Measurements from ENCODE around the gene DDRGK1. TPM values are rescaled to one million over a fixed set of nuclear protein-coding genes. Genes with fewer than 3 reads are reported as not detected.

DDRGK1 gene
- total and polyA plus RNA-seq, 2 experiments from 2014 or later = 92.9 to 154 TPM

GRCh38 chr20:3231116-3231515, 26.6 kb upstream of the DDRGK1 start:
- H2AFZ ChIP-seq = no peak overlapping the region
- no peaks in the 10 kb centered on the region for H3K4me1 ChIP-seq (ENCODE audit: insufficient read depth)
- H4K20me1 ChIP-seq (ENCODE audit: insufficient read depth, poor library complexity, severe bottlenecking) = no peaks in the 10 kb centered on the region
- no peak overlapping the region for H3K4me3 ChIP-seq
- no peaks in the 10 kb centered on the region for H3K79me2 ChIP-seq
- no peaks in the 10 kb centered on the region for H3K9me2 ChIP-seq (replicated peaks; ENCODE audit: insufficient read depth)
- H3K27me3 ChIP-seq = peaks cover 3% of the 10 kb centered on the region
- no peak overlapping the region for H3K4me2 ChIP-seq
- no peak overlapping the region for H3K27ac ChIP-seq
- DNase-seq (ENCODE audit: low spot score) = no peak
- no peaks in the 10 kb centered on the region for H3K36me3 ChIP-seq (replicated peaks; ENCODE audit: insufficient read depth, low read depth)
- H3K9me3 ChIP-seq (ENCODE audit: low read depth) = no peaks in the 10 kb centered on the region
- 96% methylated on average over 19 of the region's 21 CpGs for whole genome bisulfite sequencing (ENCODE audit: low lambda C conversion rate, missing lambda C conversion rate)
- no peak for TF ChIP-seq EZH2phosphoT487 (IDR thresholded peaks at IDR 0.05; ENCODE audit: low read depth, severe bottlenecking, unreplicated experiment)
- no peak for TF ChIP-seq CTCF (IDR thresholded peaks at IDR 0.05; ENCODE audit: poor library complexity)
- TF ChIP-seq EZH2 (IDR thresholded peaks at IDR 0.05; ENCODE audit: borderline replicate concordance) = no peak

DNA sequence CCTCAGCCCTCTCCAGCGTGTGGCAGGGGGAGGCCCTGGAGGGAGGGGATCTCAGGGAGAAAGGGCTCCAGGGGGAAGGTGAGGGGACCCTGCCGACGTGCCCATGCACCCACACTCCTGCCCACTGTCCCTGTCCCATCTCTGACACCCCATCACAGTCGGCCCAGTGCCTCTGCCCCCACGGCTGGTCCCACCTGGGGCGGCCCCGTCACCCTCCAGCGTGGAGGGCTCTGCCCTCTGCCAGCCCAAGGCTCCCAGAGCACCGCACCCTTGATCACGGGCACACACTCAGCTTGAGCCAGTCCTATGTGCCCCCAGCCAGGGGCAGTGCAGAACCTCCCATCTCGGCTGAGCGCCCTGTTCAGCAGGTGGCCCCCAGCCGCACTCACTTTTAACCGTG, 25.3 kb upstream of the DDRGK1 start:
- no peaks in the 10 kb centered on the region for H3K9me3 ChIP-seq (ENCODE audit: low read depth)
- WGBS (ENCODE audit: low lambda C conversion rate, missing lambda C conversion rate) = 93% methylated on average over 14 of the region's 14 CpGs
- TF ChIP-seq EZH2 (IDR thresholded peaks at IDR 0.05; ENCODE audit: borderline replicate concordance) (no peak), CTCF (IDR thresholded peaks at IDR 0.05; ENCODE audit: poor library complexity) (no peak), EZH2phosphoT487 (IDR thresholded peaks at IDR 0.05; ENCODE audit: low read depth, severe bottlenecking, unreplicated experiment) (no peak)

GRCh38 chr20:3229158-3229557, 24.7 kb upstream of the DDRGK1 start:
- TF ChIP-seq CTCF (IDR thresholded peaks at IDR 0.05; ENCODE audit: poor library complexity) (no peak), EZH2 (IDR thresholded peaks at IDR 0.05; ENCODE audit: borderline replicate concordance) (no peak), EZH2phosphoT487 (IDR thresholded peaks at IDR 0.05; ENCODE audit: low read depth, severe bottlenecking, unreplicated experiment) (no peak)
- WGBS (ENCODE audit: low lambda C conversion rate, missing lambda C conversion rate) = 95% methylated on average over 22 of the region's 22 CpGs
- no peaks in the 10 kb centered on the region for H4K20me1 ChIP-seq (ENCODE audit: insufficient read depth, poor library complexity, severe bottlenecking)
- H3K27ac ChIP-seq = no peak overlapping the region
- no peaks in the 10 kb centered on the region for H3K9me3 ChIP-seq (ENCODE audit: low read depth)
- H2AFZ ChIP-seq = no peak overlapping the region
- no peaks in the 10 kb centered on the region for H3K79me2 ChIP-seq
- H3K4me2 ChIP-seq = no peak overlapping the region
- no peaks in the 10 kb centered on the region for H3K27me3 ChIP-seq
- no peaks in the 10 kb centered on the region for H3K9me2 ChIP-seq (replicated peaks; ENCODE audit: insufficient read depth)
- no peak for DNase-seq (ENCODE audit: low spot score)
- H3K4me3 ChIP-seq = no peak overlapping the region
- H3K36me3 ChIP-seq (replicated peaks; ENCODE audit: insufficient read depth, low read depth) = no peaks in the 10 kb centered on the region
- H3K4me1 ChIP-seq (ENCODE audit: insufficient read depth) = no peaks in the 10 kb centered on the region

More for the DNA sequence above, 25.3 kb upstream of the DDRGK1 start:
- no peak for DNase-seq (ENCODE audit: low spot score)
- H3K27me3 ChIP-seq = no peaks in the 10 kb centered on the region
- no peaks in the 10 kb centered on the region for H3K79me2 ChIP-seq
- no peak overlapping the region for H2AFZ ChIP-seq
- H4K20me1 ChIP-seq (ENCODE audit: insufficient read depth, poor library complexity, severe bottlenecking) = no peaks in the 10 kb centered on the region
- H3K9me2 ChIP-seq (replicated peaks; ENCODE audit: insufficient read depth) = no peaks in the 10 kb centered on the region
- no peak overlapping the region for H3K4me3 ChIP-seq
- no peaks in the 10 kb centered on the region for H3K4me1 ChIP-seq (ENCODE audit: insufficient read depth)
- no peak overlapping the region for H3K27ac ChIP-seq
- H3K36me3 ChIP-seq (replicated peaks; ENCODE audit: insufficient read depth, low read depth) = no peaks in the 10 kb centered on the region
- H3K4me2 ChIP-seq = no peak overlapping the region

GRCh38 chr20:3228750-3229032, 24.2 kb upstream of the DDRGK1 start:
- TF ChIP-seq EZH2 (IDR thresholded peaks at IDR 0.05; ENCODE audit: borderline replicate concordance) (no peak), CTCF (IDR thresholded peaks at IDR 0.05; ENCODE audit: poor library complexity) (no peak), EZH2phosphoT487 (IDR thresholded peaks at IDR 0.05; ENCODE audit: low read depth, severe bottlenecking, unreplicated experiment) (no peak)
- no peak for DNase-seq (ENCODE audit: low spot score)
- H3K4me2 ChIP-seq = no peak overlapping the region
- H3K27me3 ChIP-seq = no peaks in the 10 kb centered on the region
- H2AFZ ChIP-seq = no peak overlapping the region
- H3K79me2 ChIP-seq = no peaks in the 10 kb centered on the region
- WGBS (ENCODE audit: low lambda C conversion rate, missing lambda C conversion rate) = 90% methylated on average over 11 of the region's 11 CpGs
- no peaks in the 10 kb centered on the region for H3K36me3 ChIP-seq (replicated peaks; ENCODE audit: insufficient read depth, low read depth)
- no peaks in the 10 kb centered on the region for H3K4me1 ChIP-seq (ENCODE audit: insufficient read depth)
- H3K27ac ChIP-seq = no peak overlapping the region
- H3K4me3 ChIP-seq = no peak overlapping the region
- no peaks in the 10 kb centered on the region for H4K20me1 ChIP-seq (ENCODE audit: insufficient read depth, poor library complexity, severe bottlenecking)
- no peaks in the 10 kb centered on the region for H3K9me3 ChIP-seq (ENCODE audit: low read depth)
- H3K9me2 ChIP-seq (replicated peaks; ENCODE audit: insufficient read depth) = no peaks in the 10 kb centered on the region
